Germinal center (tissue), 1 donor: ENCODE results near the gene DIP2B.
"Not testable (repeated sequence)": the region's sequence is repeated elsewhere in the genome, so short reads cannot be mapped to it uniquely, and the experiment has no call there.

Source experiments
- DNase-seq: peaks from one replicate; pipeline ENCODE4 v3.0.0; 2012; ENCODE audit warnings: mixed read lengths, low spot score

The DIP2B gene

GRCh38 chr12:50504798-50505674, at the start of gene DIP2B:
DIP2B (plus strand) TSS chr12:50504985; CDS start chr12:50505141, 156 bp downstream.
- DNase-seq: peak; percentile 91

GRCh38 chr12:50458606-50459005, 46.2 kb upstream of the DIP2B start:
- DNase-seq: no peak

GRCh38 chr12:50467439-50467838, 37.3 kb upstream of the DIP2B start:
- no peak for DNase-seq

- no peak for DNase-seq
Measured at GRCh38 chr12:50477241-50477832, 27.4 kb upstream of the DIP2B start.

GRCh38 chr12:50482571-50482970, 22.2 kb upstream of the DIP2B start:
- no peak for DNase-seq

- DNase-seq: no peak
Measured at GRCh38 chr12:50483488-50483887, 21.3 kb upstream of the DIP2B start.

- DNase-seq: no peak
Measured at GRCh38 chr12:50488801-50489200, 16.0 kb upstream of the DIP2B start.

- DNase-seq: not testable (repeated sequence)
Measured at GRCh38 chr12:50498119-50498518, 6.7 kb upstream of the DIP2B start.

- peak; percentile 32 for DNase-seq
Measured at GRCh38 chr12:50505675-50506530, 1.1 kb downstream of the DIP2B start.

- DNase-seq: no peak
Measured at GRCh38 chr12:50506753-50507473, 2.1 kb downstream of the DIP2B start.

- no peak for DNase-seq
Measured at GRCh38 chr12:50507474-50507838, 2.7 kb downstream of the DIP2B start.

- no peak for DNase-seq
Measured at GRCh38 chr12:50507930-50508329, 3.1 kb downstream of the DIP2B start.

GRCh38 chr12:50508414-50508813, 3.6 kb downstream of the DIP2B start:
- DNase-seq: no peak

- no peak for DNase-seq
Measured at GRCh38 chr12:50508970-50509663, 4.3 kb downstream of the DIP2B start.

- DNase-seq: no peak
Measured at GRCh38 chr12:50514526-50515276, 9.9 kb downstream of the DIP2B start.

- no peak for DNase-seq
Measured at GRCh38 chr12:50515587-50515986, 10.8 kb downstream of the DIP2B start.

- DNase-seq: peak; percentile 63
Measured at GRCh38 chr12:50517421-50518048, 12.8 kb downstream of the DIP2B start.

GRCh38 chr12:50518090-50518489, 13.3 kb downstream of the DIP2B start:
- no peak for DNase-seq

GRCh38 chr12:50519353-50519752, 14.6 kb downstream of the DIP2B start:
- DNase-seq: no peak
